Stimulated activated CD8-positive, alpha-beta memory T cell treated with anti-CD3 and anti-CD28 coated beads, Interleukin-4, amount 100 ng/mL, for 4 hours (primary cell): ENCODE measurements around the gene ADAMTS12.
"Not testable (repeated sequence)": the region's sequence is repeated elsewhere in the genome, so short reads cannot be mapped to it uniquely, and the experiment has no call there.

Experiments
- DNase-seq, 2 donors: peaks; one replicate each; pipeline ENCODE4 v3.0.0-alpha.2; 2020; ENCODE audit warnings: low read depth in 2 of 2, low spot score in 1 of 2

The ADAMTS12 gene

DNA sequence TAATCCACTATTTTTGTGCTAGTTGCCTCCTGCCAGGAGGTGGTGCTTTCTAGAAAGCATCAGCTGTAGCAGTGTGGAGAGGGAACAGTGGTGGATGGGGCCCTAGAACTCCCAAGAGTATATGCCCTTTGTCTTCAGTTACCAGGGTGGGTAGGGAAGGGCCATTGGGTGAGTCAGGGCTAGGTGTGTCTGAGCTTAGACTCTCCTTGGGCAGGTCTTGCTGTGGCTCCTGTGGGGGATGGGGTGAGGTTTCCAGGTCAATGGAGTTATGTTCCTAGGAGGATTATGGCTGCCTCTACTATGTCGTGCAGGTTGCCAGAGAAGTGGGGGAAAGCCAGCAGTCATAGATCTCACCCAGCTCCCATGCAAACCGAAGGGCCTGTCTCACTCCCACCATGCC is 11.3 kb upstream of the ADAMTS12 start:
- DNase-seq = no peak

DNA sequence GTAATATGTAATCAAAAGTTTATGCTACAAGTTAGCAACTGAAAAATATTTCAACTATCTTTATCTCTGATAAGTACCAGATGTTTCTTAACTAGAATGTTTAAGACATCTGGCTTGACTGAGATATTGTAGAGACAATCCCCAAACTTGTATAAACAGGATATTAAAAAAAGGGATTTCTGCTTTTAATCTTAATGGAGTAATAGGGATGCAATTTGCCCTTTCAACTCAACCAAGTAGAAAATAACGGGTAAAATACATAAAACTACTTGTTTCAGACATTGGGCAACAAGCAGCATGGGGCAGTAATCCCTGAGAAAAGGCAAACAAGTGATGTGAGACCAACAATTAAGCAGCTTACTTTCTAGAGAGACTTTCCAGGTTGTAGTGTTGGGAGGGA is 9.4 kb upstream of the ADAMTS12 start:
- DNase-seq = no peak

DNA sequence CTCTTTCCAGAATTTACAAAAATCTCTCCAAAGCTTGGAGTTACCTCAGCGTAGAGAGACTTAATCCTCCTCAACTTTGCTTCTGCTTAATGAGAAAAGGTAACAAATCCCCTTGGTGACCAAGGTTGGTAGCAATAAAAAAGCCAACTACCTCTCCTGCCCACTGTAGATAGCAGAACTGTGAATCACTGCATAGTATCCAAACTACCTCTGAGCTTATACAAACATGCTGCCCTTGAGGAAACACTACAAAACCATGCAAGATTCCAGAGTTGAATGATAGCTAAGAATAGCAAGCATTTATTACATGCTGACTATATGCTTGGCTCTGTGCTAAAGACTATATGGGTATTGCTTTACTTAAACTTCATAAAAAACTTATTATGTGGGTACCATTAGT is 2.8 kb upstream of the ADAMTS12 start:
- DNase-seq = no peak

DNA sequence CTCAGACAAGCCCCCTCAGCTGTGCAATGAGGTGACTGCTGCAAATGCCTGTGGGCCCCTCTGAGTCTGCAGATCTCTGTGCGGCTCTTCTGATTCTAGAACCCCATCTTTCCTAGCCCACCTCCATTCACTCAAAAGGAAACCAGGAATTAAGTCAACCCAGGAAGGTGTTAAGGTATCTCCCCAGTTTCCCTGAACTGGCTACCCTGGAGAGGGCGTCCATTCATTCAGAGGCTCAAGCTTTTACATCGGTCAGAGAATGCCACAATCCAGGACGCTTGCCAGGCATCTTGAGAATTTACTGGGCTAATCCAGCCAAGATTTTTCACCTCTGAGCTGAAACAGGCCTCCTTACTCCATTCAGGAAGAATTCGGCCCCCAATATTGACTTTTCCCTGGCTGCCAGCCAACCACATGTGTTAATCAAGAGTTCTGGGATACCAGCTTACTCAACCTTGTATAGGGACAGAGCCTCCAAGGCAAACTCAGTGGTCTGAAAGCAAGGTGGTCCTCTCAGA is 889 bp upstream of the ADAMTS12 start:
- DNase-seq = no peak

DNA sequence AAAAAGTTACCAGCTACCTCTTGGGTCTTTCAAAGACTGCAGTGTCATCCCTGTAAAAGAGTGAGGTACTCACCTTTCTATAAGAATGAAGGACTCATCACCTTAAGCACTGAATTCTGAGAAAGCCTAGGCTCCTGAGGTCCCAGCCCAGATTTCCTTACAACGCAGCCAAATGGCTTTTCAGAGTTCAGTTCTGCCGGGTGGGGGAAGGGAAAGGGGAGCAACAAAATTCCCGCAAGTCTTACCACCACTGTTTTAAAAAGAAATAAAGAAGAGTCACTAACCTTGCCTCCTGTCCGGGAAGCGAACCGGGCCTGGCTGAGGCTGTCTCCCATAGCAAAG is 373 bp downstream of the ADAMTS12 start:
- DNase-seq = no peak

DNA sequence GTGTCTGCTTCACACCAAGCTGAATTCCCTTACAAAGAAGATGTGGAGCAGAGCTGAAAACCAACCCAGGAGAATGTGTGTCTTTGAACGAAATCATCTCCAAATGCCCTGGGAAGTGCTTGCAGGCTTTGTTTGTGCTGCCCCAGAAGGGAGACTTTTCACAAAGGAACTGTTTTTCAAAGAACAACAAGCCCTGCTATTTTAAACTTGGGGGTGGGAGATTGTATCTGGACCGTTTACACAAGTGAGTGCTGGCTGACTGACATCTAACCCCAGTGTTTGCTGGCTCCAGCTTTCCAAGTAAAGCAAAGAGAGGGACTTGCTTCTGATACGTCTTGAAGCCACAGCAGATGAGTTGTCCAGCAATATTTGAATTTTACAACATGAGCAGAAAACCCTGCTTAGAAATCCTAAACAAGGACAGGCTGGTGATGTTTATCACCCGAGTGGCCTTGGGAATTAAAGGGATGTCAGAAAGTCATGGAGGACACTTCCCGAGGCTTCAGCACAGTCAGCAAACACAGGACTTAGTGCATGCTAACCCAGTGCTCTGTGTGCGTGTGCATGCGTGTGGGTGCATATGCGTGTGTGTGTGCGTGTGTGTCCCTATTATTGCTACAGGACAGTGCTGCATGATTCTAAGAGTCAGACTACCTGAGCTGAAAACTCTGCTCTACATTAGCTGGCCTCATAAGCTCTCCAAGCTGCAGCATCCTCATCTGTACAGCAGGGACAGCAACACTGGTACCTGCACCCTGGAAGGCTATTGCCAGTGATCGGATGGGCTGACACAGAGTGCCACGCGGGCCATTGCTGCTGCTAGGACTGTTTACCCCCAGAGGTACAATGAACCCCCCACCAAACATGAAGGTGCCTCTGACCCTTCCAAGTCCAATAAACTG is 1.4 kb downstream of the ADAMTS12 start:
- DNase-seq = no peak

DNA sequence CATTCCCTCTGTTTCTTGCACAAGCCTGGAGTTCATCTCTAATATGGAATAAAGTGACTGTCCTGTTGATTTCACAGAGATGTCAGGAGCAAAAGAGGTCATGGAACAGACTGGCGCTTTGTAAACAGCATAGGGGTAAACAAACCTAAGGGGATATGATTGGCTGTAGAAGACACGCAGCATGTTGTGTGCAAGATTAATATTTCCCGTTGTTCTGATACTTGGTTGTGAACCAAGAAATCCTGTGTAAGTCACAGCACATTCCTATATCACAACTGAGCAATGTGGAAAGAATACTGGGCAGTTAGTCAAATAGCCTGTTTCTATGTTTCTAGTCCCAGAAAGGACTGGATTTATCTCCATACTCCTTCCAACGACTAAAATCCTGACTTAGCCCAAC is 3.2 kb downstream of the ADAMTS12 start:
- DNase-seq = no peak

DNA sequence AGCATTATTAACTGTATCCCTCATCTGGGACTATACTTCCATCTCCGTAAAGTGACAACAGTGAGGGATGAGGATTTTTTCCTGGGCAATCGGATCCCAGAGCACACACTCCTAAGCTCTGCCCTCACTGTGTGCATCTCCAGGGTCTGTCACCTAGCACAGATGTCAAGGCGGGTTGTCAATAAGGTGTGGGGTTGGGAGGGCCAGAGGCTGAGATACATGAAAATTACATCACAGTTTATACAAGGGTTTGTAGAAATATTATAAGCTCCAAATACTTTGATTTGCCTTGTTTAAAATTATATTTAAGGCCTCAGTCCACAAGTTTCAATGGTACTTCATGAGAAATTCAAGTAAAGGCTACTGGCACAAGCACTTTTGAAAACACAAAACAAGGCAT is 4.5 kb downstream of the ADAMTS12 start:
- DNase-seq = no peak

DNA sequence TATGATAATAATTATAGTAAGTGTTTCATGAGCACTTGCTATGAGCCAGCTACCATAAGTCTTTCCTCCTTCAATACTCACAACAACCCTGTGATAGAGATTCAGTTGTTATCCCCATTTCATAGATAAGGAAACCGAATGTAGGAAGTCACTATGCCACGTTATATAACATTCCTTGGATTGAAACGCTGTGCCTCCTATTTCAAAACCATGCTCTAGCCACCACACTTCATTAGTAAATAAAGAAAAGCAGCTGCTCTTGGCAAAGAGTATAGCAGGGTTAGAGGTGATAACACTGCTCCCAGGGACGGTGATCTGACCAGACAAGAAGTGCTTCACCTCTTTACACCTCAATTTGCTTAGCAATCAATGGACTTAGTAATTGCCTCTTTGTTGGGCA is 5.5 kb downstream of the ADAMTS12 start:
- DNase-seq = no peak

DNA sequence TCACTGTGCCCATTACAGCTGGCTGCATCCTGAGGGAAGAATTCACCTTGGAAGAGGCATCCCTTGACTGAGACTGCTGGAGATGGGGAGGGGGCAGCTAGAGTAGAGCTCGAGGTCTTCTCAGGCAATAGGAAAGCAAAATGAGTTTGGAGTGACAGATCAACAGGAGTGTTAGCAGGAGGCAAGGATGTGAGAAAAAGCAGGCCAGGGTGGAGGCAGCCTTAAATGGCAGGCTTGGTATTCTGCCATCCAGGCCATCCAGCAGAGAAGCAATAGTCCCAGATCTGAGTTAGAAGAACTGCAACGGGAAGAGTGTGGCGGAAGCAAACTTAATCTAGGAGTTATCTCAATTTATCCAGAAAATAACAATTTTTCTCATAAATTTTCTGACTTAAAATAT is 6.1 kb downstream of the ADAMTS12 start:
- DNase-seq = no peak

DNA sequence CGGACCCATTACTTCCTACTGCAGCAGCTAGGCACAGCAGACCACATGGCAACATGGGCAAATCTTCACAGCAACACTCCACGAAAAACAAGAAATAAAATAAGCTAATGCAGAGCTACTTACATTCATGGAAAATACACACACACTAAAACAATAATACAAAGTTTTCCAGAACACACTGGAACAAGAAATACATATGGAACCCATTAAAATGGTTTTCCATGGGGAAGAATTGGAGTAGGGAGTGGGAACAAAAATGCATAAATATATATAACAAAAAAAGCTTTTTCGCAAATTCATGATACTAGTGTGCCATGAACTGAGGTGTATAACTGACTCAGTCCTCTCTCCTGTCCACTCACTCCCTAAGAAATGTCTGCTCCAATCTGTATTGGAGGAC is 8.3 kb downstream of the ADAMTS12 start:
- DNase-seq = no peak

DNA sequence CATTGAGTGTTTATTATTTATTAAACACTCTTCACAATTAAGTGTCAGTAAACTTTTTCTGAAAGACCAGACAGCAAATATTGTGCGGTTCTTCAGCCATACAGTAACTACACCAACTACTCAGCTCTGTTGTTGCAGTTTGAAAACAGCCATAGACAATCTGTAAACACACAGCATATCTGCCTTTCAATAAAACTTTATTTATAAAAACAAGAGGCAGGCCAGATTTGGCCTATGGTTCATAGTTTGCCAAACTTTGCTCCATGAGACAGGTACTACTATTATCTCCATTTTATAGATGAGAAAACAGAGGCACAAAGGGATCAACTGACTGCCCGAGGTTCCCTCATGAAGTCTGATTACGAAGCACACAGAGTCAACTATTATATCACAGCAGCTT is 11.5 kb downstream of the ADAMTS12 start:
- no peak for DNase-seq

DNA sequence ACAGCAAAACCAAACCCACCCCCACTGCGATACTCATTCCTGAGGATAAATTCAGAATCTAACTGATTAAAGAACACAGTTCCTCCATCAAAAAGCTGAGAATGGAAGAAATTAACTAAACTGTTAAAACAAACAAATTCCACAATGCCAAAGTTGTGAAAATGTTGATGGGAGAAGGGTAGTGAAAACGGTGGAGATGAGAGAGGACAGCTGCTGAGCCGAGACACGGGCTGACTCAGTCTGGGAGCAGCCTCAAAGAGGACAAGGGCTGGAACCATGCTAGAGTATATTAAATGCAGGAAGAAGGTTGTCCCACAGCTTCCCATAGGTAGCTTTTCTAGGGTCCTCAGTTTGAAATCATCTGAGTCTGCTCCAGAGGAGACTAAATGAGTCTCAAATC is 14.3 kb downstream of the ADAMTS12 start:
- no peak for DNase-seq

DNA sequence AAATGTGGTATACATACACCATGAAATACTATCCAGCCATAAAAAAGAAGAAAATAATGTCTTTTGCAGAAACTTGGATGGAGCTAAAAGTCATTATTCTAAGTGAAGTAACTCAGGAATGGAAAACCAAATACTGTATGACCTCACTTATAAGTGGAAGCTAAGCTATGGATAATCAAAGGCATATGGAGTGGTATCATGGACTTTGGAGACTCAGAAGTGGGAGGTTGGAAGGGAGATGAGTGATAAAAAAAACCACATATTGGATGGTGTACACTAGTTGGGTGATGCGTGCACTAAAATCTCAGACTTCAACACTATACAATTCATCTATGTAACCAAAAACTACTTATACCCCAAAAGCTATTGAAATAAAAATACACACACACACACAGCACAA is 24.5 kb downstream of the ADAMTS12 start:
- DNase-seq = no peak

DNA sequence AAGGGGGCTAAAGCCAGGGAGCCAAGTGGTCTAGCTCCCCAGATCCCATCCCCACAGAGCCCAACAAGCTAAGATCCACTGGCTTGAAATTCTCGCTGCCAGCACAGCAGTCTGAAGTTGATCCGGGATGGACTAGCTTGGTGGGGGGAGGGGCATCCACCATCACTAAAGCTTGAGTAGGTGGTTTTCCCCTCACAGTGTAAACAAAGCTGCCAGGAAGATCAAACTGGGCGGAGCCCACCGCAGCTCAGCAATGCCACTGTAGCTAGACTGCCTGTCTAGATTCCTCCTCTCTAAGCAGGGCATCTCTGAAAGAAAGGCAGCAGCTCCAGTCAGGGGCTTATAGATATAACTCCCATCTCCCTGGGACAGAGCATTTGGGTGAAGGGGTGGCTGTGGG is 32.6 kb downstream of the ADAMTS12 start:
- DNase-seq = not testable (repeated sequence)

DNA sequence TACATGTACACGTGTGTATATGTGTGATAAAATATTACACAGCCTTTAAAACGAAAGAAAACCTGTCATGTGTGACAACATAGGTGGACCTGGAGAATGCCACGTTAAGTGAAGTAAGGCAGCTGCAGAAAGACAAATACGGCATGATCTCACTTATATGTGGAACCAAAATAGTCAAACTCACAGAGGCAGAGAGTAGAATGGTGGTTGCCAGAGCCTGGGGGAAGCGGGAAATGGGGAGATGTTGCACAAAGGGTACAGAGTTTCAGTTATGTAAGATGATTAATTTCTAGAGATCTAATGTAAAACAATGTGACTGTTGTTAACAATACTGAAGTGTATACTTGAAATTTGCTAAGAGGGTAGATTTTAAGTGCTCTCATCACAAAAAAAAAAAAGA is 34.8 kb downstream of the ADAMTS12 start:
- no peak for DNase-seq

DNA sequence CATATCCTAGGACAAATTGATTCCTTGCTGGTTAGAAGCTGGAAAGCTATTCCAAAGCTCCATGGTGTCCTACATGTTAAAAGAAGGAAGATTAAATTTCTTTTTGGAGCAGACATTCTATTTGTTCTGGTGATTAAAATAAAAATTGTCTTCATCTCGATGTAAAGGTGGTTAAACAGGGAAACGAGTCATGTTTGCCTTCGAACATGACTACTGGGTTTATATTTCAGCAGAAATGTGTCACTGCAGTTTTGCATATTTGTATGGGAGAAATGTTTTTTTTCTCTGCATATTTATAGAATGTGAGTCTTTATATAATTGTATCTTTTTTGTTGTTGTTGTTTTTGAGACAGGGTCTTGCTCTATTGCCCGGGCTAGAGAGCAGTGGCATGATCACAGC is 36.4 kb downstream of the ADAMTS12 start:
- no peak for DNase-seq

DNA sequence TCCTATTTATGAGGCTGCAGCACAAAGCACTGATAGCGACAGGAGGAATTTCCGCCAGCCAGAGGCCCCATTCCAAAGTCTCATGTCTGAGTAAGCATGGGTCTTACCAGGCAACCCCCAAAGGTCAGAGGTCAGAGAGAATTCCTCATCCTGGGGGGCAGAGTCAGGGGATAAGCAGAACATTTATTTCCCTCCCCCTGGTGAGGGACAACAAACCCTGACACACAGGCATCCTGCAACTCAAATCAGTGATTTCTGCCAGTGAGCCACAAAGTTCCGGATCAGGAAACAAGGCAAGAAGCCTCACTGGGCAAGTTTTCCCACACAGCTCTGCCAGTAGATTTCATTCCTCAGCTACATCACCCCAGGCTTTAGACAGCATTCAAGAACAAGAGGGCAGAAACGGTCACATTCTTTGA is 37.0 kb downstream of the ADAMTS12 start:
- DNase-seq = no peak

DNA sequence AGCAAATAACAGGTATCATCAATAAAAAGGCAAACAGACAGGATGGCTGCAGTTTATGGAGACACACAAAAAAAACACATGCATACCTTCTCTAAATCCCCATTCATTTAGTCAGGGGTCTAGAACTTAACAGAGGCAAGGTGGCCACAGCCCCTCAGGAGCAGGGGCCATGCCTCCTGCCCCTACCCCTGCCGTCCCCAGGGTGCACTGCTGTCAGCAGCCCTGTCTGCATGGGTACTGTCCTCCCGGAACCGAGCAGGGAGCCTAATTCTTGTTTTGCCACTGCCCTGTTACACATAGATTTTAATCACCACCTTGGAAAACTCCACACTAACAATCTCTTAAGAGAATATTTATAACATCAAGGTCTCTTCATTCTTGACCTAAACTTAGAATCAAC is 39.0 kb downstream of the ADAMTS12 start:
- DNase-seq = no peak

DNA sequence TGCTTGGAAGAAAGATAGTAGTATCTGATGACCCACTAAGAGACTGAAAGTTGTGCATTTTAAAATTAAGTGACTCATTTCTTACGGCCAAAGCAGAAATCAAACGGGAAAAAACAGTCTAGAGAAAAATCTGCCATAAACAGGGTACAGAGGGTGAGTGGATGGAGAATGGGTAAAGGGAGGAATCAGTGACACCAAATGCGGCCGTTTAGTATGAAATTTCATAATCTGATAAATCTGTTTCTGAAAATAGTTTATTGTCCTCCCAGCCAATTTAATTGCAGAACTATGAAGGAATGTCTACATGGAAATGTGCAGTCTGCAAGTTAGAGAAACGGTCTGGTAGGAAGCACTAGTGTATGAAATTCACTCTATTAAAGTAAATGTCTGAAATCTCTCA is 39.5 kb downstream of the ADAMTS12 start:
- DNase-seq = no peak

DNA sequence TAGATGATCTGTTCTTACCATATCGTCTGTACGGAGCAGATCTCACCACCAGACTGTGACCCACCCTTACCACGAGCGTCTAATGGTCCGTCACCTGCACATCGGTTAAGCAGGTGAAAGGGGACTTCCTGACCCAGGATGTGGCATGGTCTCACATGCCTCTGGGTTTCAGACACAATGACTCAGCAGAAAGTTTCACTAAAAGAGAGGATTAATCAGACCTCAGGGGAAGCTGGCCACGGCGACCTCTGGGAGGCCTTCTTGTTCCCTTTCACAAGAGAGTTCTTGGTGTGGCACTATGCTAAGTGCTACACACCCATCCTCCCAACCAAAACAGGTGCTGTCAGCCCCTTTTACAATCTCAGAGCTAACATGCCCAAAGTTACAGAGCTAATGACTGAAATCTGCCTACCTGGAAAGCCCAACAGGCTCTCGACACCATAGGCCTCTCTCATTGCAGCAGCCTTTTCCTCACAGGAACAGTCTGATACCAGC is 41.6 kb downstream of the ADAMTS12 start:
- no peak for DNase-seq

DNA sequence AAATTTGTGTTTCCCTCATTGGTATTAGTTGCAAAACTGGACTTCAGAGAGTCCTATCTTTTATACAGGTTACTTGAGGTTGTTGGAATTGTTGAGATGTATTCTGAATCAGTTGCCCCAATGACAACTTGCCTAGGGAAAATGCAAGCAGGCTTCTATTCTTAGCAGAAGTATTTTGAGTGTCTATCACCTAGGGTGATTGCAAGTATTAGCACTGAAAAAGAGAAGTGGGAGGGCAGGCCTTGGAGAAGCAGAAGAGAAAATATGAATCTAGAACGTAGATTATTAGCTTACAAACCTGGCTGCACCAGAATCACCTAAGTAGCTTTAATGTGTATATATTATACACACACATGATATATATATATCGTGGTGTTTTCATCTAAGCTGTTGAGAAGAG is 43.2 kb downstream of the ADAMTS12 start:
- DNase-seq = no peak

DNA sequence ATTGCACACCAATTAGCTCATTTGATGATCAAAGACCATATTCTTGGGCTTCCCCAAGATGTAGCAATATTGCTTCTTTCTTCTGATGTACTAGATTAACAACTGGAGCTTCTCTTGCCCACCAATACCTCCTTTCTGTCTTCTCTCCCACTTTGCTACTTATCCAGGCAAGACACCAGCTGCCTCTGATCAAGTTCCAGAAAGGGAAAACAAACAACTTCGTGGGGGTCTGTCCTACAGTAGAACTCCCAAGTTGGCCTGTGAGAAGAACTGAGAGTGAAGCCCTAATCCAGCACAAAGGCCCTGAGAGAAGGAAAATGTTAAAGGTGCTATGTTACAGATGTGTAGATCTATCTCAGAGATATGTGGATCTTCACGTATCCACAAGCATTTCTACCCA is 44.9 kb downstream of the ADAMTS12 start:
- DNase-seq = no peak
